Measurements from ENCODE around the gene NIPBL.

GRCh38 chr5:36900283-36900682 is 23.7 kb downstream of the NIPBL start:
- no peak for TF ChIP-seq CTCF (IDR thresholded peaks at IDR 0.05; ENCODE audit: insufficient read depth, low read length, poor library complexity, severe bottlenecking)
- no peak for TF ChIP-seq EZH2phosphoT487 (conservative IDR thresholded peaks at IDR 0.05; ENCODE audit: low read length)

Measured in SU-DHL-6 (cell line).